H1 (cell line): Measurements from ENCODE around the gene SCAMP4. TPM values are rescaled to one million over a fixed set of nuclear protein-coding genes. Genes with fewer than 3 reads are reported as not detected.

Source experiments
- CTCF ChIA-PET: fragments of 300-600 bp; sonication (Branson Sonifier 250); formaldehyde crosslinking; loops from one replicate; lab custom pipeline; 2021; ENCODE audit not compliant: partially characterized antibody; lab: Charles Lee
- POLR2A ChIA-PET: fragments of 300-600 bp; sonication (Branson Sonifier 250); formaldehyde crosslinking; loops from one replicate; lab custom pipeline; 2021; ENCODE audit warnings: inconsistent platforms; ENCODE audit not compliant: partially characterized antibody; lab: Charles Lee
- DNase-seq, 2 experiments: peaks; one replicate each; pipeline versions ENCODE4 v3.0.0 to v3.0.0-alpha.2; 2010 to 2022; ENCODE audit warnings: low spot score in 2 of 2, low read depth in 1 of 2, mixed read lengths in 1 of 2
- FAIRE-seq: peaks from 2 replicates; lab custom pipeline; 2011; peaks lifted over from hg19 to GRCh38; lab: Jason Lieb, UNC
- H2AFZ ChIP-seq: 2 replicates; pipeline ENCODE4 v1.8.1; 2012; ENCODE audit warnings: low read length, inconsistent platforms
- H2AK5ac ChIP-seq: 2 replicates; pipeline ENCODE4 v1.6.1; 2013; ENCODE audit warnings: low read depth, low read length
- H2BK120ac ChIP-seq: replicated peaks from 2 replicates; pipeline ENCODE3; 2013; ENCODE audit warnings: low read depth, low read length, inconsistent platforms
- H2BK12ac ChIP-seq: 2 replicates; pipeline ENCODE4 v1.6.1; 2013; ENCODE audit warnings: low read depth, low read length
- H2BK15ac ChIP-seq: 2 replicates; pipeline ENCODE4 v1.6.1; 2013; ENCODE audit warnings: low read length
- H2BK20ac ChIP-seq: 2 replicates; pipeline ENCODE4 v1.6.1; 2013; ENCODE audit warnings: low read length
- H2BK5ac ChIP-seq: 2 replicates; pipeline ENCODE4 v1.6.1; 2013; ENCODE audit warnings: low read depth, low read length
- H3K14ac ChIP-seq: 2 replicates; pipeline ENCODE4 v1.6.1; 2013; ENCODE audit warnings: inconsistent platforms; ENCODE audit not compliant: insufficient read length
- H3K18ac ChIP-seq: 2 replicates; pipeline ENCODE4 v1.6.1; 2013; ENCODE audit warnings: low read length; ENCODE audit errors: extremely low read depth
- H3K23ac ChIP-seq: 2 replicates; pipeline ENCODE4 v1.6.1; 2013; ENCODE audit warnings: inconsistent platforms; ENCODE audit not compliant: insufficient read length
- H3K23me2 ChIP-seq: 2 replicates; pipeline ENCODE4 v1.6.1; 2013; ENCODE audit warnings: low read depth, low read length
- H3K27ac ChIP-seq: 2 replicates; pipeline ENCODE4 v1.6.1; 2011; ENCODE audit warnings: low read depth, low read length, inconsistent platforms
- H3K27me3 ChIP-seq, 4 experiments: replicated peaks in 1 of 4; 1 replicate in 1 of 4; 2 replicates in 3 of 4; pipeline versions ENCODE4 v1.6.1 to v1.8.1; 2011 to 2013; ENCODE audit warnings: low read length in 3 of 4, mild to moderate bottlenecking in 3 of 4, inconsistent platforms in 2 of 4, mixed read lengths in 2 of 4, moderate library complexity in 1 of 4; ENCODE audit not compliant: control insufficient read depth in 3 of 4, insufficient read depth in 3 of 4; ENCODE audit errors: extremely low read depth in 1 of 4
- H3K36me3 ChIP-seq, 4 experiments: 2 replicates each; pipeline versions ENCODE4 v1.6.1 to v1.8.1; 2011 to 2013; ENCODE audit warnings: mild to moderate bottlenecking in 4 of 4, low read length in 3 of 4, moderate library complexity in 2 of 4, control low read depth in 1 of 4, inconsistent platforms in 1 of 4; ENCODE audit not compliant: insufficient read depth in 4 of 4, control insufficient read depth in 2 of 4
- H3K4ac ChIP-seq: replicated peaks from 2 replicates; pipeline ENCODE3; 2013; ENCODE audit warnings: low read length, low read depth, mixed read lengths, inconsistent platforms; ENCODE audit not compliant: insufficient read length
- H3K4me1 ChIP-seq, 4 experiments: replicated peaks in 1 of 4; 1 replicate in 1 of 4; 2 replicates in 3 of 4; pipeline versions ENCODE4 v1.6.1 to v1.8.1; 2011 to 2013; ENCODE audit warnings: low read length in 3 of 4, inconsistent platforms in 2 of 4, mixed read lengths in 1 of 4; ENCODE audit not compliant: insufficient read depth in 4 of 4, control insufficient read depth in 3 of 4
- H3K4me2 ChIP-seq, 2 experiments: 2 replicates each; pipeline versions ENCODE4 v1.6.1 to v1.8.1; 2011 to 2013; ENCODE audit warnings: low read depth in 2 of 2, low read length in 2 of 2, control low read depth in 1 of 2, inconsistent platforms in 1 of 2, mild to moderate bottlenecking in 1 of 2; ENCODE audit not compliant: insufficient read depth in 1 of 2
- H3K4me3 ChIP-seq, 4 experiments: fragments of 200-600, 300-600 bp in 1 of 4; sonication (generic), shearing (Covaris generic), sonication (Bioruptor Twin) in 1 of 4; 2 replicates each; pipeline versions ENCODE4 v1.5.1 to v1.8.1; 2011 to 2016; ENCODE audit warnings: low read length in 4 of 4, low read depth in 3 of 4, control low read depth in 2 of 4, inconsistent platforms in 2 of 4, mild to moderate bottlenecking in 2 of 4, mixed read lengths in 1 of 4, moderate library complexity in 1 of 4; ENCODE audit not compliant: insufficient read depth in 2 of 4; ENCODE audit errors: extremely low read depth in 1 of 4
- H3K56ac ChIP-seq: replicated peaks from 2 replicates; pipeline ENCODE3; 2013; ENCODE audit warnings: low read depth, mild to moderate bottlenecking, mixed read lengths, low read length, inconsistent platforms; ENCODE audit not compliant: insufficient read length
- H3K79me1 ChIP-seq: 2 replicates; pipeline ENCODE4 v1.6.1; 2013; ENCODE audit warnings: low read depth, low read length, control low read depth
- H3K79me2 ChIP-seq, 2 experiments: 2 replicates each; pipeline versions ENCODE4 v1.6.1 to v1.8.1; 2012 to 2013; ENCODE audit warnings: low read length in 2 of 2, mild to moderate bottlenecking in 2 of 2, inconsistent platforms in 1 of 2; ENCODE audit not compliant: insufficient read depth in 2 of 2, control insufficient read depth in 1 of 2
- H3K9ac ChIP-seq, 4 experiments: replicated peaks in 1 of 4; 1 replicate in 1 of 4; 2 replicates in 3 of 4; pipeline versions ENCODE4 v1.6.1 to v1.8.1; 2011 to 2013; ENCODE audit warnings: low read depth in 3 of 4, low read length in 3 of 4, control low read depth in 2 of 4, mild to moderate bottlenecking in 2 of 4, moderate library complexity in 2 of 4, inconsistent platforms in 1 of 4; ENCODE audit errors: extremely low read depth in 1 of 4
- H3K9me3 ChIP-seq, 2 experiments: 2 replicates each; pipeline versions ENCODE4 v1.6.1 to v1.8.1; 2012 to 2013; ENCODE audit warnings: mild to moderate bottlenecking in 2 of 2, moderate library complexity in 2 of 2, control low read depth in 1 of 2, inconsistent platforms in 1 of 2, low read depth in 1 of 2, low read length in 1 of 2, mixed read lengths in 1 of 2; ENCODE audit not compliant: insufficient read depth in 2 of 2
- H4K20me1 ChIP-seq, 2 experiments: replicated peaks in 1 of 2; 2 replicates each; pipeline versions ENCODE3 to v1.8.1; 2011 to 2013; ENCODE audit warnings: inconsistent platforms in 2 of 2, low read length in 2 of 2, mild to moderate bottlenecking in 1 of 2; ENCODE audit not compliant: insufficient read depth in 2 of 2, control insufficient read depth in 1 of 2
- H4K5ac ChIP-seq: 2 replicates; pipeline ENCODE4 v1.6.1; 2013; ENCODE audit warnings: low read length, low read depth, mixed read lengths, inconsistent platforms; ENCODE audit not compliant: insufficient read length
- H4K8ac ChIP-seq: 2 replicates; pipeline ENCODE4 v1.8.0; 2013; ENCODE audit warnings: mild to moderate bottlenecking, moderate library complexity, low read length, inconsistent platforms; ENCODE audit not compliant: insufficient read depth; ENCODE audit errors: extremely low read depth
- H4K91ac ChIP-seq: replicated peaks from 2 replicates; pipeline ENCODE3; 2013; ENCODE audit warnings: low read length, mixed read lengths, inconsistent platforms; ENCODE audit not compliant: insufficient read length
- CHD2 ChIP-seq: IDR thresholded peaks from 2 replicates; pipeline ENCODE4 v1.6.1; 2012; ENCODE audit warnings: low read length, improper control_type of control experiment
- JUN ChIP-seq: IDR thresholded peaks from 2 replicates; pipeline ENCODE4 v1.6.1; 2011; ENCODE audit warnings: low read depth, mild to moderate bottlenecking, improper control_type of control experiment, low read length
- SAP30 ChIP-seq: fragments of 300-600 bp; sonication (generic); IDR thresholded peaks from 2 replicates; pipeline ENCODE4 v1.7.1; 2012; ENCODE audit warnings: low read length, moderate library complexity, mild to moderate bottlenecking, inconsistent platforms; ENCODE audit not compliant: insufficient read depth, insufficient replicate concordance
- SIX5 ChIP-seq: IDR thresholded peaks from 2 replicates; pipeline ENCODE4 v1.6.1; 2011; ENCODE audit warnings: mild to moderate bottlenecking, low read depth, low read length
- WGBS, 2 experiments: shearing (Covaris generic) in 1 of 2; methylation state at CpG; one replicate each; pipeline versions ENCODE4 v1.1.6 to v1.1.7; 2013 to 2015; ENCODE audit warnings: low lambda C conversion rate in 2 of 2, mixed read lengths in 2 of 2, inconsistent platforms in 1 of 2, low coverage in 1 of 2, missing lambda C conversion rate in 1 of 2; ENCODE audit not compliant: insufficient replicate concordance in 2 of 2, insufficient coverage in 1 of 2, insufficient read length in 1 of 2; ENCODE audit errors: extremely low coverage in 1 of 2, missing lambda C conversion rate in 1 of 2; 5-methylcytosine and 5-hydroxymethylcytosine counted together
- polyA plus RNA-seq, 7 experiments: library from polyadenylated mRNA; depleted of rRNA in 3 of 7; stranded (reverse) in 5 of 7; unstranded in 2 of 7; fragments of >200 nt in 5 of 7; fragments of 200-250 nt in 2 of 7; gene quantifications; 1 replicate in 5 of 7; 2 replicates in 1 of 7; 4 replicates in 1 of 7; pipeline versions ENCODE4 v1.2.1 to v1.2.3, GENCODE V29; 2011 to 2013; ENCODE audit warnings: missing spikeins in 2 of 7, mixed read lengths in 2 of 7
- total RNA-seq: library from RNA; stranded (reverse); fragmentation: NEBNext Ultra II Directional; extraction: Animal tissue kit (Norgen Biotek cat#: 25700); gene quantifications from 2 replicates; pipeline ENCODE4 v1.2.1, GENCODE V29; 2021

The SCAMP4 gene
- total and polyA plus RNA-seq, 2 of the 8 experiments (the other 6 are each of a cell fraction or from before 2014, with no cell fraction given) = 17.1 to 61.4 TPM

DNA sequence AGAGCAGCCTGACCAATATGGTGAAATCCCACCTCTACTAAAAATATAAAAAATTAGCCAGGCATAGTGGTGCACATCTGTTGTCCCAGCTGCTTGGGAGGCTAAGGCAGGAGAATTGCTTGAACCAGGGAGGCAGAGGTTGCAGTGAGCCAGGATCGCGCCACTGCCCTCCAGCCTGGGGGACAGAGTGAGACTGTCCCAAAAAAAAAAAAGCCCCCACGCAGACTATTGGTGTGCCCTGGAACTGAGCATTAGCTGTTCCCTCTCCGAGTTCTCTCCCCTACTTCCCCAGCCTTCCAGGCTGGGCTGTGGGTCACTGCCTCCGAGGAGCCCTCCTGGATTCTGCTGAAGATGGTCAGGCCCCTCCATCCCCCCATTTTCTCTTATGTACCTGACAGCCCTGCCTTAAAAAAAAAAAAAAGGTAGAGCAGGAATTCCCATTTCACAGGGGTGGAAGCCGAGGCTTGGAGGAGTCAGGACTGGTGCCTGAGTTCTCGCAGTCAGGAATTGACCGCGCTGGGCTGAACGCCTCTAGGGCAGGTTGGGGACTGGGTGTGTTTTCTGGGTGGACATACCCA, 1.9 kb downstream of the SCAMP4 start:
- H3K4me3 ChIP-seq = no peak overlapping the region
- no peaks in the 10 kb centered on the region for H3K27me3 ChIP-seq
- no peak overlapping the region for H3K23ac ChIP-seq
- H2AFZ ChIP-seq = no peak overlapping the region
- no peak overlapping the region for H2BK12ac ChIP-seq
- DNase-seq (no peak), FAIRE-seq (no peak)
- peaks cover 3% of the 10 kb centered on the region for H3K23me2 ChIP-seq
- no peak overlapping the region for H2BK20ac ChIP-seq
- 99% methylated on average over 10 of the region's 10 CpGs; no CpG with 5 or more reads in 1 of the 2 experiments for WGBS, 2 experiments
- H2BK120ac ChIP-seq = no peak overlapping the region
- no peak overlapping the region; the same call in 1 of the 2 replicates for H2AK5ac ChIP-seq
- no peak overlapping the region for H4K5ac ChIP-seq
- H3K14ac ChIP-seq = no peak overlapping the region
- H3K4me1 ChIP-seq = peaks cover 0 to 9% (median 8%) of the 10 kb centered on the region in 4 experiments; a peak in 5 of 7 replicates
- peaks cover 18% of the 10 kb centered on the region for H3K79me1 ChIP-seq
- peaks cover 12 to 61% of the 10 kb centered on the region in 2 experiments; a peak in 3 of 4 replicates for H3K79me2 ChIP-seq
- peaks cover 9 to 22% of the 10 kb centered on the region in 2 experiments for H4K20me1 ChIP-seq
- H2BK5ac ChIP-seq = no peak overlapping the region
- no peak overlapping the region for H3K4me2 ChIP-seq
- POLR2A ChIA-PET = interaction anchor here (1.1 to 2.0 kb wide), 7 partner anchors 9 to 49 kb away, joined by 3 to 8 read pairs (median 3); no protein-coding TSS in a partner anchor
- H3K56ac ChIP-seq = no peak overlapping the region
- no peak overlapping the region for H2BK15ac ChIP-seq
- no peak overlapping the region for H3K4ac ChIP-seq
- no peaks in the 10 kb centered on the region for H3K9me3 ChIP-seq
- TF ChIP-seq SIX5 (no peak), CHD2 (no peak), SAP30 (no peak), JUN (no peak)
- no peak overlapping the region for H4K91ac ChIP-seq
- H3K36me3 ChIP-seq = peaks cover 0 to 4% (median 3%) of the 10 kb centered on the region in 4 experiments; a peak in 2 of 8 replicates
- CTCF ChIA-PET = interaction anchor here (0.7 to 2.5 kb wide), 4 partner anchors 9 to 672 kb away, joined by 5 to 8 read pairs (median 7); no protein-coding TSS in a partner anchor
- H3K9ac ChIP-seq = no peak overlapping the region
- no peak overlapping the region; the same call in 1 of the 2 replicates for H3K27ac ChIP-seq
- no peak overlapping the region for H3K18ac ChIP-seq
- H4K8ac ChIP-seq = peak overlapping the region; percentile 86; the same call in 1 of the 2 replicates
